ELR (cell line): ENCODE data around the gene PTCH1.

Source experiments
- DNase-seq: peaks from one replicate; pipeline ENCODE4 v3.0.0-alpha.2; 2015; ENCODE audit warnings: low read depth

PTCH1 gene

GRCh38 chr9:95511952-95512708 lies 4.6 kb downstream of the PTCH1 start:
- DNase-seq: peak; percentile 34

- DNase-seq: no peak
Measured at GRCh38 chr9:95511616-95511931, 5.2 kb downstream of the PTCH1 start.

- DNase-seq: peak; percentile 93
Measured at GRCh38 chr9:95510709-95511615, 5.8 kb downstream of the PTCH1 start.

DNA sequence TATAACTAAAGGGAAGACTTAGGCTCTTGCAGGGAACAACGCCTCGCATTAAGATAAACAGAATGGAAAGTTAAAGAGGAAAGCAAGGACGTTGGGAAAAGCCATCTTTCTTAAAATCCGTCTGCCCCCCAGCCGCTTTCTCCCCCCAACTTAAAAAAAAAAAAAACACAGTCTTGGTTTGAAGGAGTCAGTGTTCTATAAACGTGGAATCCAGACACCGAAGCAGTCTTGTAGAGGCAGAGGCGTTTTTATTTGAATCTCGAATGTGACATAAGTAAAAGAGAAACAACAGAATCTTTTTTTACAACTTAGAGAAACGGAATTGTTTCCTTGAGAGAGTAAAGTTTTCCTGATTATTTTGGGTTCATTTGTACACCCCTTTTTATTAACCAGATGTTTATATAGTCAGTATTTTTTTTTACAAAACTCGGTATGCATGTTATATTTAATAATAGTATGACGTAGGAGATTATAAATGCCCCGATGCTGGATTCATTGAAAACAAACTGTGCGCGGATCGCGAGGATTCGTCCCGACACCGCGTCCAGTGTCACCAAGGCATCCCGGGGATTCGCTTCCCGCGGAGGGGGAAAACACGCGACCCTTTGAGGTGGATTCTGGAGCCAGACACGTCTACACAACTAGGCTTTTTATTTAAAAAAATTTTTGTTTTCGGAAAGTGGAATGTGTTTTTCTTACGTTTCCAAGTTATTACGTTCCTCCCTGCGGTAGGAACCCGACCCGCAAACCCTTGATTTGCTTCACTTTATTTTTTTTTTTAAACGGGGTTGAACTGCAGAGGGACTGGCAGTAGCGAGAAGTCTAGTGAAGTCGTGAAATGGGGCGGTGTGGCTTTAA lies 6.7 kb downstream of the PTCH1 start:
- DNase-seq: peak; percentile 40

- peak; percentile 87 for DNase-seq
Measured at GRCh38 chr9:95508968-95509850, 7.6 kb downstream of the PTCH1 start.

DNA sequence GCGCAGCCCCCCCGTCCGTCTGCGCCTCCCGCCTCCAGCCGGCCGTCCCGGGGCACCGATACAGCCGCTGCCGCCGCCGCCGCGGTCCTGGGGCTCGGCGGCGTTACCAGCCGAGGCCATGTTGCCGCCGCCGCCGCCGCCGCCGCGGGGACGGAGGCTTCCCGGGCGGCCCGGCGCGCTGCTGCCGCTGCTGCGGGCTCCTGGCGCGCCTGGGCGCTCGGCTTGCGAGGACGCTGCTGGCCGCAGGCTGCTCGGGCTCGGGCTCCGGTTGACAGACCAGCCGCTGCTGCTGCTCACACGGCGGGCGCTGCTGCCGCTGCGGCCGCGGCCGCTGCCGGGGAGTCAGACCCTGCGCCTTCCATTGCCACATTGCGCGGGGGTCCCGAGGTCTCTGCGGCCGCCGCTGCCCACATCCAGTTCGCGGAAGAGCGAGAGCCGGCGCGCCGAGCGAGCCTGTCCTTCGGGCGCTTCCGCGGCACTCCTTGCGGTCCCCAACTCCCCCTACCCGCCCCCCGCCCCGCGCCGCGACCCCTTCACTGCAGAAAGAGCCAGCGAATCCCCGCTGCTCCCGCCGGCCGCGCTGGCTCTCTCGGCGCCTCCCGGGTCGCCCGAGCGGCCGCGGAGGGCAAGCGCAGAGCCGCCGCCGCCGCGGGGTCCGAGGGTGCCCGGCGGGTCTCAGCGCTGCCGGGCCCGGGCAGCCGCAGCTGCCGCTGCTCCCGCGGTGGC lies 8.4 kb downstream of the PTCH1 start:
- peak; percentile 47 for DNase-seq

GRCh38 chr9:95507464-95508241 lies 9.1 kb downstream of the PTCH1 start:
- peak; percentile 56 for DNase-seq

DNA sequence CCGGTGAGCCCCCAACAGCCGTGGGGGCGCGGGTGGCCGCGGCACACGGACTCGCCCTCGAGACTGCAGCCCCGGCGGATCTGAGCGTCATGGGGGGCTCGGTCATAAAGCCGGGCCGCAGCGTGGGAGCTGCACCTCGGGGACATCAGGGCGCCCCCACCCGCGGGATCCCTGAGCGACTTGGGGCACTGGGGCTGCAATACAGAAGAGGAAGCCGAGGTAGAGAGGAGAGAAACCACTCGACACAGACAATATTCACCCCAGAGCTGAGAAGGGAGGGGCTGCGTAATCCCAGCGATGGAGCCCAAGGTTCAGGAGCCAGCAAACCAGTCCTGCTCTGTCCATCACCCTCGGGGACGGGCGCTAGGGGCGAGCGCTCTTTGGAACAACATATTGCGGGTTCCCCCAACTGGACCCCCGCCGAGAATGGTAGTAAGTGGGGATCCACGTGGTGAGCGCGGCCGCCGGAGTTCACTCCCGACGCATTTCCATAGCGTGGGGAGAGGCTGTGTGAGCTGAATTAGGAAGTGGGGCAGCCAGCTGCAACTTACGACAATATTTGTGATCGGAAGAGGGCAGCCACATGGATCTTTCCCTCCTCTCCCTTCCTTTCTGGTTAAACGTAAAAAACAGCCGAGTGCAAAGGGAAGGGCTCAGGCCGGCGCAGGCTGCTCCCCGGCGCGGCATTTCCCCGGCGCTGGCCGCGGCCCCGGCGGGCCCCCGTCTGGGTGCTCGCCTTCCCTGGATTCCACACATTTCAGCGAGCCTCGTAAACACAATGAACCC lies 9.9 kb downstream of the PTCH1 start:
- DNase-seq: peak; percentile 61

DNA sequence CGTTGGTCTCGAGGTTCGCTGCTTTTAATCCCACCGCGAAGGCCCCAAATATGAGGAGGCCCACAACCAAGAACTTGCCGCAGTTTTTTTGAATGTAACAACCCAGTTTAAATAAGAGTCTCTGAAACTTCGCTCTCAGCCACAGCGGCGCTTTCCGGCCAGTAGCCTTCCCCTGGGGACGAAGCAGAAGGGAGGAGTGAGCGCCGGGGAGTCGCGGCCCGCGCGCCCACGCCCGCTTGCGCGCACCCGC lies 10.4 kb downstream of the PTCH1 start:
- DNase-seq: peak; percentile 50

- peak; percentile 44 for DNase-seq
Measured at GRCh38 chr9:95505717-95506427, 10.9 kb downstream of the PTCH1 start.

- DNase-seq: no peak
Measured at GRCh38 chr9:95505072-95505716, 11.6 kb downstream of the PTCH1 start.

GRCh38 chr9:95504053-95504963 lies 12.5 kb downstream of the PTCH1 start:
- DNase-seq: peak; percentile 34

GRCh38 chr9:95503369-95503768 lies 13.4 kb downstream of the PTCH1 start:
- no peak for DNase-seq

DNA sequence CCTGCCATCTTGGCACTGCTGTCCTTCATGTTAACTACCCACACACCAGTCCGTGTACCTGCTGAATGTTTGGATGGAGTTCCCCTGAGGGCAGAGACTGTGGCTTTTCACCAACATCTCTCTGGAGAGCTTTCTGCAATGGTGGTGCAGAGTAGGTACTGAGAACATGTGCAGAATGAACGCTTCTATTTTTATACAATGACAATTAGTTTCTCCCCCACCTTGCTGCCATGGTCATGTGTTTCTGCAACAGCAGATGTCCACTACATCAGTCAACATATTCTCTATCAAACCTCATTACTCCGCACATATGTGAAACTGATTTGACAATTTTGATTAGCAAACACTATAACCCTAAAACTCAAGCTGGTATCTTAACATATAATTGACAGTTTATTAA lies 14.5 kb downstream of the PTCH1 start:
- DNase-seq: no peak

- no peak for DNase-seq
Measured at GRCh38 chr9:95499847-95500246, 16.9 kb downstream of the PTCH1 start.

DNA sequence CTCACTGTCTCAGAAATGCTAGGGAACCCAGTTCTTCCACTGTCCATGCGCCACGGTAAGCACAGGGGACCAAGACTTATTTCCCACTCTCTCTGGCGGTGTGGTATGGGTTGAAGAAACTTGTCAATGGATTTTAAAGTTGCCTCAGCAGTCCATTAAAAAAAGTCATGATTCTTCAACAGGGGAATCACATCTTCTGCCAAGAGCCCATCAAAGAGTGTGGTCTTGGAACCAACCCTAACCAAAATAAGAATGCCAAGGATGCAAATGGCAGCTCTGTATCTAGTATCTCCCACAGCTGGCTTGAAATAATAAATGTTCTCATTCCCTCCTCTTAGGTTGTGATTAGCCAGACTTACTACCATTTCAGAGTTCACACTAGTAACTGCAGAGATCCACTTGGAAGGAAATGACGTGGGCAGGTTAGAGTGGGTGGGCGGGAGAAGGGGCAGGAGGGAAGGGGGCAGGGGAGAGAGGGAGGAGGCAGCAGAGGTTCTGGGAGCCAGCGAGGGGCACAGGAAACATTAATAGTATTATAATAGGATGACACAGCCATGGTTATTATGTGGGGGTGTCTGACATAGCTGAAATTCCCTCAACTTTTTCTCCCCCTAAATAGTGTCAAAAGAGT lies 17.6 kb downstream of the PTCH1 start:
- DNase-seq: no peak

GRCh38 chr9:95498641-95499040 lies 18.1 kb downstream of the PTCH1 start:
- DNase-seq: no peak
